Measurements from ENCODE around the gene TRAPPC11. TPM values are rescaled to one million over a fixed set of nuclear protein-coding genes. Genes with fewer than 3 reads are reported as not detected.
A peak's percentile ranks its signal among the peaks of the same experiment; 100 is the strongest.
"Not testable (repeated sequence)": the region's sequence is repeated elsewhere in the genome, so short reads cannot be mapped to it uniquely, and the experiment has no call there.

TRAPPC11 gene
- 20.8 TPM for polyA plus RNA-seq (2012; ENCODE audit: missing spikeins)

DNA sequence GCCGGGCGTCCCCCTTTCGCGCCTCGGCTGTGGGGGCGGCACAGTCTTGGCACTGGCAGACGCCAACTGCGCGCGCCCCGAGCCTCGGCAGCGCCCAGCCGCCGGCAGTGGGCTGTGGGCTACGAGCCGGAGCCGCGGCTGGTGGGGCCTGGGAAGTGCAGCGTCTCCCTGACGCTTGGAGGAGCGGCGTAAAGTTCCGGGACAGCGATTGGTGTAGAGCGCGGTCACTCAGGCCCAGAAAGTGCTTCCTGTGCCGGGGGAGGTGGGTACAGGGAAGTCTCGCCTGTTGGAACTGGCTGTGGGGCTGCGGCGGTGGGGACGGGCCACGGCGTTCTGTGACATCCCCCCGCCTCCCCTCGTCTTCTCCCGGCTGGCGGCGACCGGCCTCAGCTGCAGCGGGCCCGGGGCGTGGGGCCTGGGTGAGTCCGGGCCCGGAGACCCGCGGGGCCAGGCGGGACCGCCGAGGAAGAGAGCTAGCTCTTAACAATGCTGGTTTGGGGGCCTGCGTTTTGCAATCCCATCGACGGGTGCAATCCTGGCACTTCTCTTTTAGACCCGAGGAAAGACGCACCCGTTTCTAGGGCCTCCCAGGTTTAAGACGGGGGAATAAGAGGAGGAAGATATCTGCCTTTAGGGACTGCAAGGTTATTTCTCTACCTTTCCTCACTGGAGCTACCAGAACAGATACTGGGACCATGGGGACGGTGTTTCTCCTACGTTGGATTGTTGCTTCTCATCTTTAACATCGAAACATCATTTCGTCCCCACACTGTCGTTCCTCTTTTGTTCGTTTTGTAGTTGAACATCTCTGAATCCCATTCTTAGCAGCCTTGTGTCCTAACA is at the start of gene TRAPPC11, which contains the start of gene RWDD4:
Gene TRAPPC11 (plus strand): TSS at position 265 of the 843 bp plus-strand sequence. CDS start 4,575 bp downstream, outside the sequence.
Gene RWDD4 (minus strand): TSS at position 157 of the 843 bp plus-strand sequence. CDS start 233 bp downstream, outside the sequence.
- FAIRE-seq (peak; percentile 93), DNase-seq (ENCODE audit: insufficient read length) (peak; percentile 94)
- TF ChIP-seq POLR2AphosphoS5 (IDR thresholded peaks at IDR 0.05; ENCODE audit: low read depth, low read length) = peak; percentile 30; the same call in 1 of the 2 replicates
- peak; percentile 12; the same call in 1 of the 2 replicates for TF ChIP-seq TAF1 (IDR thresholded peaks at IDR 0.05; ENCODE audit: borderline replicate concordance, low read depth, low read length)
- peak; percentile 52; the same call in 1 of the 2 replicates for TF ChIP-seq POLR2A (IDR thresholded peaks at IDR 0.05; ENCODE audit: low read depth, low read length)

DNA sequence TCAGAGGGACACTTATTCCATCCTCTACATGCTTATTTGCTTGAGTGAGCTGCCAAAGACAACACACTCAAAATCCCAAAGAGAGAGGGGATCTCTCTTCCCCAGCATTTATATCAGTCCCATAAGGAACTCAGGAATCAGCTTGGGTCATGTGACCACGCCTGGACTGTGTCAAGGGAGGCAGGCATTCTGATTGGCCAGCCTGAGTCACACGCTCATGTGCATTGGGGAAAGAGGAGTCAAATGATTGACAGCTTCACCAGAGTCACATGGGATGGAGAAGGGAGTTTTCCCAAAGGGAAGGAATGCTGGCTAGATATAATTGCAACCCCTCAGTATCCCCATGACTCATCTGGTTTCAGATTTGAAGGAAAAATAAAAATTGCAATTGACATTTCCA is 49.1 kb upstream of the TRAPPC11 start:
- no peak for TF ChIP-seq POLR2A (IDR thresholded peaks at IDR 0.05; ENCODE audit: low read depth, low read length)
- TF ChIP-seq POLR2AphosphoS5 (IDR thresholded peaks at IDR 0.05; ENCODE audit: low read depth, low read length) = no peak
- no peak for TF ChIP-seq TAF1 (IDR thresholded peaks at IDR 0.05; ENCODE audit: borderline replicate concordance, low read depth, low read length)
- FAIRE-seq (no peak), DNase-seq (ENCODE audit: insufficient read length) (no peak)

DNA sequence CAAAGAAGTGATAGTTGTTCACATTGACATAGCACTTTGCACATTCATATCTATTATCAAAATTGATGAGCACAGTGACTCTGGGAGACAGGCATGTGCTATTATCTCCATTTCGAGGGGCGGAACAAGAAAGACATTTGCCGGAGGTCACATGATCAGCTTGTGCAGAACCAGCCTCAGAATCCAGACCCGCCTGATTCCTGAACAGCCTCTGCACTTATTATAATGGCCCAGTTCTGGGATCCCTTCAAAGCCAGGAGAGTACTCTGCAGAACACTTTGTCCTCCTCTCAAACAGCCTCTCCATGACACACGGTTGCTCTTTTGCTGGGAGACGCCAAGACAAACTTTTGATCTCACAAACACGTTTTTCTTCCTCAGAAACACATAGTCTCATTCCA is 48.5 kb upstream of the TRAPPC11 start:
- no peak for FAIRE-seq
- no peak for TF ChIP-seq POLR2A (IDR thresholded peaks at IDR 0.05; ENCODE audit: low read depth, low read length)
- TF ChIP-seq POLR2AphosphoS5 (IDR thresholded peaks at IDR 0.05; ENCODE audit: low read depth, low read length) = no peak
- no peak for TF ChIP-seq TAF1 (IDR thresholded peaks at IDR 0.05; ENCODE audit: borderline replicate concordance, low read depth, low read length)

DNA sequence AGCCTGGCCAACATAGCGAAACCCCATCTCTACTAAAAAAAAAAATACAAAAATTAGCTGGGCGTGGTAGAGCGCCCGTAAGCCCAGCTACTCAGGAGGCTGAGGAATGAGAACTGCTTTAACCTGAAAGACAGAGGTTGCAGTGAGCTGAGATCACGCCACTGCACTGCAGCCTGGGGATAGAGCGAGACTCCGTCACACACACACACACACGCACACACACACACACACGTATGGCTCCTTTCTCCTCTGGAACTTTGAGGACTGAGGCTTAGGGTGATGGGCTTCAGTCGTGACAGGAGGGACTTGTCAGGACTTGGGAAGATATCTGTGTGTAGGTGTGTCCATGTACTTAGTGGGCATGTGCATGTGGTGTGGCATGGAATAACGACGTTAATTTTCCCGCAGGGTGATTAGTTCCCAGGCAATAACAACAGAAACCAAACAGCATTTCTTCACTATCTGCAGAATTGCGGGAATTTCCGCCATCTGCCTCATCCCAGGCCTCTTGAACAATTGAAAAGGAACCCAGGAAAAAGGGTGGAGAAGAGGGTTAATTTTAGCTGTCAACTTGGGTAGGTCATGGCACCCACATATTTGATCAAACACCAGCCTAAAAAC is 47.8 kb upstream of the TRAPPC11 start:
- FAIRE-seq (no peak), DNase-seq (ENCODE audit: insufficient read length) (no peak)
- TF ChIP-seq POLR2AphosphoS5 (IDR thresholded peaks at IDR 0.05; ENCODE audit: low read depth, low read length) (no peak), TAF1 (IDR thresholded peaks at IDR 0.05; ENCODE audit: borderline replicate concordance, low read depth, low read length) (no peak), POLR2A (IDR thresholded peaks at IDR 0.05; ENCODE audit: low read depth, low read length) (no peak)

More for the DNA sequence above, 48.5 kb upstream of the TRAPPC11 start:
- DNase-seq (ENCODE audit: insufficient read length) = no peak

DNA sequence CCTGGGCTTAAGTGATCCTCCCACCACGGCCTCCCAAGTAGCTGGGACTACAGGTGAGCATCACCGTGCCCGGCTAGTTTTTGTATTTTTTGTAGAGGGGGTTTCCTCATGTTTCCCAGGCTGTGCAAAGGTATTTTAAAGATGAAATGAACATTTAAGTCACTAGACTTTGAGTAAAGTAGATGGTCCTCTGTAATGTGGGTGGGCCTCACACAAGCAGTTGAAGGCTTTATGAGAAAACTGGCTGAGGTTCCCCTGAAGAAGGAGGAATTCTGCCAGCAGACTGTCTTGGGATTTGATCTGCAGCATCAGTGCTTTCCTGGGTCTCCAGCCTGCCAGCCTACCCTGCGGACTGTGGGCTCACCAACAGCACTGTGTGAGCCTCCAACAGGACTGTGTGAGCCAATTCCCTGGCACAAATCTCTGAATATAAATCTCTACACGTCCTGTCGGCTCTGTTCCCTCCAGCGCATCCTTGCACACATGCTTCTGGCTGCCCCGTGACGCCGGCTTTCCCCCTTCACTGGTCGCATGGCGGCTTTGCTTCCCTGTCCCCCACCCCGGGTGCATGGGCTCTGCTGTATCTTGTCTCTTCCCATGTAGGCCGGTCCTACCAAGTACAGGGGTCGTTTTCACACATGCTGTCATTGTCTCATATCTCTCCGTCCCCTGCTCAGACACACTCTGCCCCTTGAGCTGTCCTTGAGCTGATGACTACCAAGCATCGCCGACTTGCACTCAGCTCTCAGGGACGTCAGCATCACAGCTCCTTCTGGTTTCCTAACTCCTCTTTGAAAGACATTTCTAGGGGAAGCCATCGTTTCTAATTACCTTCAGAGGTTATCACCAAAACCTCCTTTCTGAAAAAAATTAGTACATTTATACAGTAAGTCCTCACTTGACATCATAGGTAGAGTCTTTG is 46.5 kb upstream of the TRAPPC11 start:
- FAIRE-seq (no peak), DNase-seq (ENCODE audit: insufficient read length) (no peak)
- TF ChIP-seq TAF1 (IDR thresholded peaks at IDR 0.05; ENCODE audit: borderline replicate concordance, low read depth, low read length) (no peak), POLR2AphosphoS5 (IDR thresholded peaks at IDR 0.05; ENCODE audit: low read depth, low read length) (no peak), POLR2A (IDR thresholded peaks at IDR 0.05; ENCODE audit: low read depth, low read length) (no peak)

DNA sequence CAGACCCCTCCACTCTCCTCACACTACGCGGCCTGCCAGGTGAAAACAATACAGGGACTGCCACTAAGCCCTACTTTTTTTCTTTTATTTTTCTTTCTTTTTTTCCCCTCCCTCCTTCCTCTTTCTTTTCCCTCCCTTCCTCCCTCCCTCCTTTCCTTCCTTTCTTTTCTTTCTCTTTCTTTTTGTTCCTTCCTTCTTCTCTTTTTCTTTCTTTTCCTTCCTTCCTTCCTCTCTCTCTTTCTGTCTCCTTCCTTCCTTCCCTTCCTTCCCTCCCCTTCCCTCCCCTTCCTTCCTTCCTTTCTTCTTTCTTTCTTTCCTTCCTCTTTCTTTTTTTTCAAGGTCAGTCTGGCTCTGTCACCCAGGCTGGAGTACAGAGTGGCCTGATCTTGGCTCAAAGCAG is 42.0 kb upstream of the TRAPPC11 start:
- FAIRE-seq (no peak), DNase-seq (ENCODE audit: insufficient read length) (no peak)
- no peak for TF ChIP-seq TAF1 (IDR thresholded peaks at IDR 0.05; ENCODE audit: borderline replicate concordance, low read depth, low read length)
- no peak for TF ChIP-seq POLR2AphosphoS5 (IDR thresholded peaks at IDR 0.05; ENCODE audit: low read depth, low read length)
- TF ChIP-seq POLR2A (IDR thresholded peaks at IDR 0.05; ENCODE audit: low read depth, low read length) = no peak

DNA sequence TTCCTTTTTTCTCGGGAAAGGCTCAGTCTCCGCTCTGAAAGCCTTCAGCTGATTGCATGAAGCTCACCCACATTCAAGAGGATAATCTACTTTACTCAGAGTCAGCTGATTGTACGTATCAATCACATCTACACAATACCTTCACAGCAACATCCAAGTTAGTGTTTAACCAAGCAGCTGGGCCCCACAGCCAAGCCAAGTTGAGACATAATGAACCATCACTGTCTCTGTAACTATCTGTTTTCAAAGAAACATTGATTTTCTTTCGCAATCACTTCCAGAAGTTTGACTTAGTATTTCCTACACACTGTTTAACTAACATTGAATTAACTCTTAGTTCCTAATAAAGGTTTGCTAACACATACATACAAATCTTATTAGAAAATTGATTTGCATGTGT is 40.4 kb upstream of the TRAPPC11 start:
- TF ChIP-seq POLR2A (IDR thresholded peaks at IDR 0.05; ENCODE audit: low read depth, low read length) (no peak), POLR2AphosphoS5 (IDR thresholded peaks at IDR 0.05; ENCODE audit: low read depth, low read length) (no peak), TAF1 (IDR thresholded peaks at IDR 0.05; ENCODE audit: borderline replicate concordance, low read depth, low read length) (no peak)
- no peak for DNase-seq (ENCODE audit: insufficient read length)
- no peak for FAIRE-seq

DNA sequence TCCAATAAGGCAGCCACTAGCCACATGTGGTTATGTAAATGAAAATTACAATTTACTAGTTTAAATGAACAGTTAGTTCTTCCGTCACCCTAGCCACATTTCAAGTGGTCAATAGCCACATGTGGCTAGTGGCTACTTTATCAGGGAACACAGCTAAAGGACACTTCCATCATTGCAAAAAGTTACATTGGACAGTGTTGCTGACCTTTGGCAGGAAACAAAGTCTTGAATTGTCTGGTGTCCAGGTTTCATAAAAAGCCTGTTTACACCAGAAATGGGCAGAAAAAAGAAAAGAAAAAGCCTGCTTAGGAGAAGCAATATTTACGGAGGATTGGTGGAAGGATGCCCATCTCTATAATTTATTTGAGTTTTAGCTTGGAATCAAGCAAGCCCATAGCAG is 38.7 kb upstream of the TRAPPC11 start:
- DNase-seq (ENCODE audit: insufficient read length) = no peak
- FAIRE-seq = no peak
- no peak for TF ChIP-seq POLR2AphosphoS5 (IDR thresholded peaks at IDR 0.05; ENCODE audit: low read depth, low read length)
- TF ChIP-seq POLR2A (IDR thresholded peaks at IDR 0.05; ENCODE audit: low read depth, low read length) = no peak
- no peak for TF ChIP-seq TAF1 (IDR thresholded peaks at IDR 0.05; ENCODE audit: borderline replicate concordance, low read depth, low read length)

DNA sequence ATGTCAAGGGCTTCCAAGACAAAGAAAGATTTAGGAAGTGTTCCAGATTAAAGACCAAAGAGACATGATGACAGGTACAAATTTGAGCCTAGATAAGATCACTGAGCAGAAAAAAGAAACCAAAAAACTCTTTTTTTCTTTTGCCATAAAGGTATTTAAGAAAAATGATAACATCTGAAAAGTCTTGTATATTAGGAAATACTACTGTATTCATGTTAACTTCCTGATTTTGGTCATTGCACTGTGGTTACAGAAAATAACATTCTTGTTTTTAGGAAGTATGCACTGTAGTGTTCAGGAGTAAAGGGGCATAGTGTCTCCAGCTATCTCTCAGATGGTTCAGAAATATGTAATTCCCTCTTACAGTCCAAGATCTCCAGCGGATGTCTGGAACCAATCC is 37.2 kb upstream of the TRAPPC11 start:
- TF ChIP-seq POLR2A (IDR thresholded peaks at IDR 0.05; ENCODE audit: low read depth, low read length) (no peak), TAF1 (IDR thresholded peaks at IDR 0.05; ENCODE audit: borderline replicate concordance, low read depth, low read length) (no peak), POLR2AphosphoS5 (IDR thresholded peaks at IDR 0.05; ENCODE audit: low read depth, low read length) (no peak)
- FAIRE-seq (no peak), DNase-seq (ENCODE audit: insufficient read length) (no peak)

DNA sequence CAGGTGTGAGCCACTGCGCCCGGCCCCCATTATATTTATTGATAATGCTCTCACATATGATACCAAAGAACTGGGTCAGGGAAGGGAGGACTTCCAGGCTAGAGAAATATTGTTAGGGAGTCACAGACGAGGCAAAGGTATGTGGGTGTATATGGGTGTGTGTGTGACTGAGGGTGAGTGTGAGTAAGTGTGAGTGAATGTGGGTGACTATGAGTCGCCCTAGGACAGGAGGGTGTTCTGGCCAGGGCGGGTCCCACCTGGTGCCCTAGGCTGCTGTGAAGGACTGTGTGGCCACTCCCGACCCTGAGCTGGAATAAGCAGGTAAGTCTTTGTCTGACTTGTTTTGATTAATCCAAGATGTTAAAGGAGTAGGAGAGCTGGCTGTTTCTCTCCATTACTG is 34.5 kb upstream of the TRAPPC11 start:
- DNase-seq (ENCODE audit: insufficient read length) (no peak), FAIRE-seq (no peak)
- no peak for TF ChIP-seq POLR2AphosphoS5 (IDR thresholded peaks at IDR 0.05; ENCODE audit: low read depth, low read length)
- no peak for TF ChIP-seq POLR2A (IDR thresholded peaks at IDR 0.05; ENCODE audit: low read depth, low read length)
- no peak for TF ChIP-seq TAF1 (IDR thresholded peaks at IDR 0.05; ENCODE audit: borderline replicate concordance, low read depth, low read length)

DNA sequence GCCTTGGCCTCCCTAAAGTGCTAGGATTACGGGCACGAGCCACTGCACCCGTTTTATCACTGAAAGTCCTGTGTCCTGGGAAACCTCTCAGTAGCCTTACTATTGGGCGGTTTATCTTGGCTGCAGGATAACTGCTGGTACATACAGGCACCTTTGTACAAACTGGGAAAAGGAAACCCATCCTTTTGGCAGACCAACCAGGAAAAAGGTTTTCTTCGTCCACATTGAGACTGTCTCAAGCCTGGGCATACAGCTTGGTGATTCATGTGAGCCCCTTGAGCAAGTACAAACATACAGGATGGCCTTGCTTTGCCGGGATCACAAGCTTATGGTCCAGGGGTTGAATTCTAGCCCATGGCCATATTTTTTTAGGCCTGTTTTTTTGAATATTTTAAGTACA is 32.9 kb upstream of the TRAPPC11 start:
- no peak for FAIRE-seq
- TF ChIP-seq POLR2AphosphoS5 (IDR thresholded peaks at IDR 0.05; ENCODE audit: low read depth, low read length) (no peak), TAF1 (IDR thresholded peaks at IDR 0.05; ENCODE audit: borderline replicate concordance, low read depth, low read length) (no peak), POLR2A (IDR thresholded peaks at IDR 0.05; ENCODE audit: low read depth, low read length) (no peak)
- DNase-seq (ENCODE audit: insufficient read length) = no peak

DNA sequence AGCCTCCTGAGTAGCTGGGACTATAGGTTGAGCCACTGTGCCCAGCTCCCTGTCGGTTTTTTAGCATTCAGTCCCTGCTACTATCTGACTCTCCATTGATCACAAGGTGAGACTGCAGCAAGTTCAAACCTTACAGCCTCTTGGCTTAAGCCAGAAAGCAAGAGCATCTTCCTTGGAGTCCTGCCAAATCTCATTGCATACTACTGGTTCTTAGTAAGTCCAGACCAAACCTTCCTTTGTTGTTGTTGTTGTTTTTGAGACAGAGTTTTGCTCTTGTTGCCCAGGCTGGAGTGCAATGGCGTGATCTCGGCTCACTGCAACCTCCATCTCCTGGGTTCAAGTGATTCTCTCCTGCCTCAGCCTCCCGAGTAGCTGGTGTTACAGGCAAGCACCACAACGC is 31.8 kb upstream of the TRAPPC11 start:
- FAIRE-seq; DNase-seq (ENCODE audit: insufficient read length): not testable (repeated sequence)
